PC-3 (cell line): Measurements from ENCODE around the gene BAZ1A. TPM values are rescaled to one million over a fixed set of nuclear protein-coding genes. Genes with fewer than 3 reads are reported as not detected.

Experiments used
- ATAC-seq: fragments of 200-7000 bp; cut with Tn5 transposase; 2 replicates; pipeline ENCODE4 v1.9.1; 2020; ENCODE audit warnings: mild to moderate bottlenecking, moderate library complexity
- BruUV-seq: library from RNA; stranded (reverse); fragments of 400-500 nt; replicated peaks from 2 replicates; lab custom pipeline; 2021; lab: Mats Ljungman, UMichigan
- CTCF ChIA-PET: fragments of 300-600 bp; sonication (Branson Sonifier 250); formaldehyde crosslinking; loops from one replicate; lab custom pipeline; 2022; ENCODE audit warnings: antibody characterized with exemption; lab: Charles Lee
- POLR2A ChIA-PET: fragments of 300-600 bp; sonication (Branson Sonifier 250); formaldehyde crosslinking; loops from one replicate; lab custom pipeline; 2022; ENCODE audit warnings: antibody characterized with exemption; ENCODE audit not compliant: unreplicated experiment; lab: Charles Lee
- DNase-seq: peaks from one replicate; pipeline ENCODE4 v3.0.0-alpha.2; 2015
- H2AFZ ChIP-seq: fragments of 300-600 bp; sonication (generic); 2 replicates; pipeline ENCODE4 v1.6.0; 2016; ENCODE audit warnings: antibody characterized with exemption, low read length
- H3F3A ChIP-seq: fragments of 300-600 bp; sonication (generic); one replicate; pipeline ENCODE4 v1.6.0; 2017; ENCODE audit warnings: antibody characterized with exemption, low read length, control low read depth, mild to moderate bottlenecking; ENCODE audit not compliant: unreplicated experiment
- H3K27ac ChIP-seq: fragments of 300-600 bp; sonication (generic); 2 replicates; pipeline ENCODE4 v1.5.1; 2016; ENCODE audit warnings: mild to moderate bottlenecking, low read length
- H3K27me3 ChIP-seq: fragments of 300-600 bp; sonication (generic); 2 replicates; pipeline ENCODE4 v1.6.1; 2016; ENCODE audit warnings: low read length, mixed read lengths
- H3K36me3 ChIP-seq: fragments of 300-600 bp; sonication (generic); 2 replicates; pipeline ENCODE4 v1.6.1; 2016; ENCODE audit warnings: low read depth, mixed run types, low read length, mixed read lengths
- H3K4me1 ChIP-seq: fragments of 300-600 bp; sonication (generic); 2 replicates; pipeline ENCODE4 v1.5.1; 2016; ENCODE audit warnings: low read length; ENCODE audit not compliant: insufficient read depth
- H3K4me2 ChIP-seq: fragments of 300-600 bp; sonication (generic); 2 replicates; pipeline ENCODE4 v1.6.0; 2016; ENCODE audit warnings: low read length
- H3K4me3 ChIP-seq: fragments of 300-600 bp; sonication (generic); 2 replicates; pipeline ENCODE4 v1.5.1; 2016; ENCODE audit warnings: mild to moderate bottlenecking, low read length, mixed read lengths
- H3K79me2 ChIP-seq: fragments of 300-600 bp; sonication (generic); 2 replicates; pipeline ENCODE4 v1.6.1; 2017; ENCODE audit warnings: low read length, mixed read lengths
- H3K9ac ChIP-seq: fragments of 300-600 bp; sonication (generic); 2 replicates; pipeline ENCODE4 v1.6.0; 2016; ENCODE audit warnings: mild to moderate bottlenecking, low read length
- H3K9me2 ChIP-seq: fragments of 300-600 bp; sonication (generic); replicated peaks from 2 replicates; pipeline ENCODE4 v1.6.1; 2016; ENCODE audit warnings: mixed run types, low read length, mixed read lengths
- H3K9me3 ChIP-seq: fragments of 300-600 bp; sonication (generic); 2 replicates; pipeline ENCODE4 v1.6.1; 2016; ENCODE audit warnings: low read length, mixed read lengths
- H4K20me1 ChIP-seq: fragments of 300-600 bp; sonication (generic); 2 replicates; pipeline ENCODE4 v1.6.1; 2016; ENCODE audit warnings: low read length, mixed read lengths
- CTCF ChIP-seq: fragments of 300-600 bp; sonication (generic); conservative IDR thresholded peaks from 2 replicates; pipeline ENCODE4 v1.5.1; 2017; ENCODE audit warnings: antibody characterized with exemption, low read depth, mild to moderate bottlenecking, low read length
- EZH2 ChIP-seq: fragments of 300-600 bp; sonication (generic); IDR thresholded peaks from one replicate; pipeline ENCODE4 v1.6.1; 2017; ENCODE audit warnings: antibody characterized with exemption, mild to moderate bottlenecking, low read length; ENCODE audit not compliant: unreplicated experiment
- EZH2phosphoT487 ChIP-seq: fragments of 300-600 bp; sonication (generic); IDR thresholded peaks from 2 replicates; pipeline ENCODE4 v1.6.1; 2018; ENCODE audit warnings: mild to moderate bottlenecking, antibody characterized with exemption, low read length, borderline replicate concordance
- intact Hi-C: fragments of 100-400 bp; cut with micrococcal nuclease; formaldehyde crosslinking; loops from 2 replicates; pipeline ENCODE4 v1.9.0; 2023
- total RNA-seq: library from RNA; depleted of rRNA; stranded (reverse); fragments of >200 nt; gene quantifications from 2 replicates; pipeline ENCODE4 v1.2.3, GENCODE V29; 2014

BAZ1A gene
- total RNA-seq, 1 experiment from 2014 or later: 24.7 TPM

- Histone ChIP-seq H3K4me3 (peak overlapping the region; percentile 71), H3K9me3 (no peaks in the 10 kb centered on the region), H2AFZ (peak overlapping the region; percentile 94), H3K27ac (peak overlapping the region; percentile 94), H3K79me2 (peaks cover 76% of the 10 kb centered on the region), H3K27me3 (no peaks in the 10 kb centered on the region), H3K9ac (peak overlapping the region; percentile 96), H4K20me1 (0 out of 2 replicates have a peak, but pooled peaks cover 5% of the 10 kb centered on the region), H3K4me1 (peaks cover 19% of the 10 kb centered on the region), H3K36me3 (peaks cover 14% of the 10 kb centered on the region; the same call in 1 of the 2 replicates), H3K9me2 (no peaks in the 10 kb centered on the region), H3K4me2 (peak overlapping the region; percentile 87), H3F3A (no peaks in the 10 kb centered on the region)
- ATAC-seq (peak; percentile 49), DNase-seq (no peak)
- TF ChIP-seq EZH2phosphoT487 (no peak), CTCF (no peak), EZH2 (no peak)
- CTCF ChIA-PET: interaction anchor here (0.5 to 0.7 kb wide), 3 partner anchors 58 to 342 kb away, joined by 3 to 6 read pairs (median 5); no protein-coding TSS in a partner anchor
- POLR2A ChIA-PET: interaction anchor here (0.5 to 1.2 kb wide), 6 partner anchors 53 to 953 kb away, joined by 4 to 15 read pairs (median 8); partner anchors contain the start of gene BRMS1L
- TSS peak; percentile 61 for BruUV-seq
- intact Hi-C loops: loop anchor here (5.0 kb wide), 1 partner anchor 196 kb away; no protein-coding TSS in a partner anchor
Measured at GRCh38 chr14:34872822-34873588, 2.2 kb downstream of the BAZ1A start.

GRCh38 chr14:34867199-34867598 lies 8.0 kb downstream of the BAZ1A start:
- H3K4me2 ChIP-seq: no peak overlapping the region
- ATAC-seq (no peak), DNase-seq (no peak)
- TF ChIP-seq EZH2 (no peak), EZH2phosphoT487 (no peak)
- POLR2A ChIA-PET: no interaction called here
- CTCF ChIA-PET: no interaction called here
- H3K4me1 ChIP-seq: peaks cover 4% of the 10 kb centered on the region; the same call in 1 of the 2 replicates
- peaks cover 88% of the 10 kb centered on the region for H3K79me2 ChIP-seq
- H2AFZ ChIP-seq: no peak overlapping the region
- no peaks in the 10 kb centered on the region for H3K9me2 ChIP-seq
- H3K36me3 ChIP-seq: peaks cover 15% of the 10 kb centered on the region; the same call in 1 of the 2 replicates
- H4K20me1 ChIP-seq: 0 out of 2 replicates have a peak, but pooled peaks cover 5% of the 10 kb centered on the region
- no TSS peak for BruUV-seq
- H3K4me3 ChIP-seq: no peak overlapping the region
- no peaks in the 10 kb centered on the region for H3K27me3 ChIP-seq
- intact Hi-C loops: no loop called here
- H3K27ac ChIP-seq: no peak overlapping the region
- no peaks in the 10 kb centered on the region for H3F3A ChIP-seq
- no peaks in the 10 kb centered on the region for H3K9me3 ChIP-seq
- H3K9ac ChIP-seq: no peak overlapping the region

GRCh38 chr14:34865889-34866574 lies 9.1 kb downstream of the BAZ1A start:
- POLR2A ChIA-PET: no interaction called here
- Histone ChIP-seq H4K20me1 (0 out of 2 replicates have a peak, but pooled peaks cover 5% of the 10 kb centered on the region), H3K4me2 (no peak overlapping the region), H3K4me1 (no peaks in the 10 kb centered on the region), H3K9me2 (no peaks in the 10 kb centered on the region), H3K27ac (no peak overlapping the region), H3K9ac (no peak overlapping the region), H3K27me3 (no peaks in the 10 kb centered on the region), H2AFZ (no peak overlapping the region), H3K4me3 (no peak overlapping the region), H3K36me3 (peaks cover 23% of the 10 kb centered on the region), H3K9me3 (no peaks in the 10 kb centered on the region), H3F3A (no peaks in the 10 kb centered on the region), H3K79me2 (peaks cover 76% of the 10 kb centered on the region)
- DNase-seq (no peak), ATAC-seq (no peak; the same call in 1 of the 2 replicates)
- intact Hi-C loops: no loop called here
- no TSS peak for BruUV-seq
- CTCF ChIA-PET: no interaction called here
- TF ChIP-seq CTCF (no peak; the same call in 1 of the 2 replicates), EZH2phosphoT487 (no peak), EZH2 (no peak)
